GM21717 (cell line): ENCODE measurements around the gene UNC80.

Experiments
- ATAC-seq: cut with Tn5 transposase; IDR thresholded peaks from one replicate; pipeline ENCODE4 v1.9.1; 2021; ENCODE audit warnings: mild to moderate bottlenecking, moderate library complexity; ENCODE audit not compliant: unreplicated experiment

UNC80 gene

GRCh38 chr2:209965723-209966122 is 194.1 kb downstream of the UNC80 start:
- ATAC-seq: no peak

- no peak for ATAC-seq
Measured at GRCh38 chr2:209969692-209970091, 198.1 kb downstream of the UNC80 start.

- ATAC-seq: no peak
Measured at GRCh38 chr2:209970271-209970670, 198.6 kb downstream of the UNC80 start.

GRCh38 chr2:209970711-209971110 is 199.1 kb downstream of the UNC80 start:
- ATAC-seq: no peak

- no peak for ATAC-seq
Measured at GRCh38 chr2:209973328-209973727, 201.7 kb downstream of the UNC80 start.

GRCh38 chr2:209974576-209974975 is 202.9 kb downstream of the UNC80 start:
- ATAC-seq: no peak

GRCh38 chr2:209976698-209977385 is 205.2 kb downstream of the UNC80 start:
- ATAC-seq: no peak

- no peak for ATAC-seq
Measured at GRCh38 chr2:209977386-209978239, 206.0 kb downstream of the UNC80 start.

GRCh38 chr2:209984291-209984690 is 212.7 kb downstream of the UNC80 start:
- no peak for ATAC-seq

GRCh38 chr2:209985874-209986273 is 214.2 kb downstream of the UNC80 start:
- no peak for ATAC-seq

GRCh38 chr2:209986415-209986814 is 214.8 kb downstream of the UNC80 start:
- no peak for ATAC-seq

- no peak for ATAC-seq
Measured at GRCh38 chr2:209988010-209988409, 216.4 kb downstream of the UNC80 start.

GRCh38 chr2:209990838-209991237 is 219.2 kb downstream of the UNC80 start:
- no peak for ATAC-seq

GRCh38 chr2:209993968-209994367 is 222.3 kb downstream of the UNC80 start:
- ATAC-seq: no peak

- no peak for ATAC-seq
Measured at GRCh38 chr2:209998596-209998995, 227.0 kb downstream of the UNC80 start.

GRCh38 chr2:210000464-210001324 is 229.1 kb downstream of the UNC80 start:
- ATAC-seq: no peak

GRCh38 chr2:210002158-210003157 is 230.8 kb downstream of the UNC80 start, which contains the start of gene RPE:
RPE (plus strand) TSS chr2:210002638; CDS start chr2:210002662, 24 bp downstream.
- peak; percentile 100 for ATAC-seq

- ATAC-seq: no peak
Measured at GRCh38 chr2:210003359-210003758, 231.7 kb downstream of the UNC80 start.

GRCh38 chr2:210004881-210005280 is 233.2 kb downstream of the UNC80 start:
- no peak for ATAC-seq

- ATAC-seq: no peak
Measured at GRCh38 chr2:210007895-210008294, 236.3 kb downstream of the UNC80 start.
